Lung (tissue), 12 donors: Measurements from ENCODE around the gene CDC42BPG. TPM values are rescaled to one million over a fixed set of nuclear protein-coding genes. Genes with fewer than 3 reads are reported as not detected.

Experiments used
- ATAC-seq: fragments of 200-7000 bp; cut with Tn5 transposase; one replicate; pipeline ENCODE4 v1.9.1; 2020; ENCODE audit warnings: moderate number of reproducible peaks; ENCODE audit not compliant: insufficient read depth, low FRiP score
- DNase-seq, 3 donors: peaks; one replicate each; pipeline ENCODE4 v3.0.0-alpha.2; 2013 to 2017
- H3K27ac ChIP-seq, 2 donors: one replicate each; pipeline ENCODE4 v1.5.1; 2013; ENCODE audit warnings: mild to moderate bottlenecking in 2 of 2, moderate library complexity in 2 of 2, control low read depth in 1 of 2, inconsistent platforms in 1 of 2, low read depth in 1 of 2, low read length in 1 of 2
- H3K27me3 ChIP-seq, 3 donors: one replicate each; pipeline ENCODE4 v1.5.1; 2013; ENCODE audit warnings: low read length in 2 of 3; ENCODE audit not compliant: control insufficient read depth in 3 of 3, insufficient read depth in 3 of 3
- H3K36me3 ChIP-seq, 4 donors: one replicate each; pipeline ENCODE4 v1.5.1; 2013; ENCODE audit warnings: low read length in 4 of 4, mild to moderate bottlenecking in 1 of 4, moderate library complexity in 1 of 4; ENCODE audit not compliant: control insufficient read depth in 4 of 4, insufficient read depth in 4 of 4
- H3K4me1 ChIP-seq, 5 donors: one replicate each; pipeline ENCODE4 v1.5.1; 2013; ENCODE audit warnings: low read length in 5 of 5, mild to moderate bottlenecking in 2 of 5, moderate library complexity in 1 of 5; ENCODE audit not compliant: control insufficient read depth in 5 of 5, insufficient read depth in 5 of 5
- H3K4me3 ChIP-seq: one replicate; pipeline ENCODE4 v1.5.1; 2013; ENCODE audit warnings: mild to moderate bottlenecking, control low read depth, moderate library complexity
- H3K9ac ChIP-seq, 2 donors: one replicate each; pipeline ENCODE4 v1.5.1; 2013; ENCODE audit warnings: low read length in 2 of 2, control low read depth in 1 of 2; ENCODE audit not compliant: insufficient read depth in 1 of 2
- H3K9me3 ChIP-seq, 4 donors: one replicate each; pipeline ENCODE4 v1.5.1; 2013; ENCODE audit warnings: low read length in 3 of 4, mild to moderate bottlenecking in 1 of 4, moderate library complexity in 1 of 4; ENCODE audit not compliant: control insufficient read depth in 4 of 4, insufficient read depth in 3 of 4
- WGBS, 2 donors: extraction: QIAGEN DNeasy Blood & Tissue Kit; methylation state at CpG; one replicate each; pipeline ENCODE4 v1.1.7; 2013; 5-methylcytosine and 5-hydroxymethylcytosine counted together
- polyA plus RNA-seq, 2 donors: library from polyadenylated mRNA; stranded (reverse); fragments of 200-250 nt; gene quantifications; one replicate each; pipeline ENCODE4 v1.2.1, GENCODE V29; 2013
- total RNA-seq, 2 donors: library from RNA; depleted of rRNA in 1 of 2; stranded (reverse); fragments of >200 nt in 1 of 2; gene quantifications; one replicate each; pipeline ENCODE4 v1.2.1, GENCODE V29; 2014 to 2021
- TF ChIP-seq, protein P1 (sequence below): IDR thresholded peaks from 2 replicates; pipeline ENCODE4 v1.5.1; 2012; ENCODE audit warnings: mild to moderate bottlenecking; ENCODE audit errors: control extremely low read depth, extremely low read depth
- donor health status: control.
- donor health status: control.
- donor health status: Bipolar disorder and iron deficiency.
- donor health status: healthy.
- donor health status: DM: yes; HTN: yes; CAD: no.

Gene CDC42BPG
- total and polyA plus RNA-seq, 4 donors, result 7.1 to 23.5 (median 10.6) TPM

DNA sequence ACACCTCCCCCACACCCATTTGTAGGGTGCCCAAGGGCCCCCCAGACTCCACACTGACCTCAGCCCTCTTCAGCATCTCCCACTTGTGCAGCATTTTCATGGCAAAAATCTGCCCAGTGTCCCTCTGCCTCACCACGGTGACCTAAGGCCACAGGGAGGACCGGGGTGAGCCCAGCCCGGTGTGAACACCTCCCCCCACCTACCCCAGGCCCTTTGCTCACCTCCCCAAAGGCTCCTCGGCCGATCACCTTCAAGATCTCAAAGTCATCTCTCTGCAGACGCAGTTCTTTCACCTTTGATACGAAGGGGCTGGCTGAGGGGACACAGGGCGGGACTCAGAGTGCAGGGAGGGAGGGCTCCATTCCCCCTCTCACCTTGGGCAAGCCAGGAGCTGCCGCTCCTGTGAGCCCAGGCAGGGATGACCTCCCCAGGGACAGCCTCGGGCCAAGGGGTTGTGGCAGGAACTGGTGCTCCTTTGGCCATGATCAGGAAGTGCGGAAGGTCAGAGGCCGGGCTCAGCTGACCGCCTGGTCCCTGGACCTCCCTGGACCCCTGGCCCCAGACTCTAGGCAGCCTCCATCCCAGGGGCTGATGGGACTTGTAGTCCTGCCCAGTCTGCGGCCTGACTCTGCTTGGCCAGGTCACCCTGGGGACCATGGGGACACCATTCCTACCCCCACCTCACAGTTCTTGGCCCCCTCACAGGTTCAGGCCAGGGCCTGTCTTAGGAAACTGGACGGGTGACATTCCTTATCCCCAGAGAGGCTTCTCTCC, 2.7 kb downstream of the CDC42BPG start:
- ATAC-seq (no peak), DNase-seq (no peak)
- TF ChIP-seq, protein P1, sequence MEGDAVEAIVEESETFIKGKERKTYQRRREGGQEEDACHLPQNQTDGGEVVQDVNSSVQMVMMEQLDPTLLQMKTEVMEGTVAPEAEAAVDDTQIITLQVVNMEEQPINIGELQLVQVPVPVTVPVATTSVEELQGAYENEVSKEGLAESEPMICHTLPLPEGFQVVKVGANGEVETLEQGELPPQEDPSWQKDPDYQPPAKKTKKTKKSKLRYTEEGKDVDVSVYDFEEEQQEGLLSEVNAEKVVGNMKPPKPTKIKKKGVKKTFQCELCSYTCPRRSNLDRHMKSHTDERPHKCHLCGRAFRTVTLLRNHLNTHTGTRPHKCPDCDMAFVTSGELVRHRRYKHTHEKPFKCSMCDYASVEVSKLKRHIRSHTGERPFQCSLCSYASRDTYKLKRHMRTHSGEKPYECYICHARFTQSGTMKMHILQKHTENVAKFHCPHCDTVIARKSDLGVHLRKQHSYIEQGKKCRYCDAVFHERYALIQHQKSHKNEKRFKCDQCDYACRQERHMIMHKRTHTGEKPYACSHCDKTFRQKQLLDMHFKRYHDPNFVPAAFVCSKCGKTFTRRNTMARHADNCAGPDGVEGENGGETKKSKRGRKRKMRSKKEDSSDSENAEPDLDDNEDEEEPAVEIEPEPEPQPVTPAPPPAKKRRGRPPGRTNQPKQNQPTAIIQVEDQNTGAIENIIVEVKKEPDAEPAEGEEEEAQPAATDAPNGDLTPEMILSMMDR, result no peak
- H3K9ac ChIP-seq, result no peak overlapping the region
- H3K27me3 ChIP-seq, result no peaks in the 10 kb centered on the region
- no peak overlapping the region for H3K4me3 ChIP-seq
- no peaks in the 10 kb centered on the region for H3K9me3 ChIP-seq
- peak overlapping the region in 1 of 2 donors; percentile 69 for H3K27ac ChIP-seq
- 89 to 93% methylated on average over 15 of the region's 15 CpGs for WGBS, 2 donors
- peaks cover 0 to 12% (median 8%) of the 10 kb centered on the region in 5 donors for H3K4me1 ChIP-seq
- peaks cover 0 to 13% (median 1%) of the 10 kb centered on the region in 4 donors for H3K36me3 ChIP-seq

DNA sequence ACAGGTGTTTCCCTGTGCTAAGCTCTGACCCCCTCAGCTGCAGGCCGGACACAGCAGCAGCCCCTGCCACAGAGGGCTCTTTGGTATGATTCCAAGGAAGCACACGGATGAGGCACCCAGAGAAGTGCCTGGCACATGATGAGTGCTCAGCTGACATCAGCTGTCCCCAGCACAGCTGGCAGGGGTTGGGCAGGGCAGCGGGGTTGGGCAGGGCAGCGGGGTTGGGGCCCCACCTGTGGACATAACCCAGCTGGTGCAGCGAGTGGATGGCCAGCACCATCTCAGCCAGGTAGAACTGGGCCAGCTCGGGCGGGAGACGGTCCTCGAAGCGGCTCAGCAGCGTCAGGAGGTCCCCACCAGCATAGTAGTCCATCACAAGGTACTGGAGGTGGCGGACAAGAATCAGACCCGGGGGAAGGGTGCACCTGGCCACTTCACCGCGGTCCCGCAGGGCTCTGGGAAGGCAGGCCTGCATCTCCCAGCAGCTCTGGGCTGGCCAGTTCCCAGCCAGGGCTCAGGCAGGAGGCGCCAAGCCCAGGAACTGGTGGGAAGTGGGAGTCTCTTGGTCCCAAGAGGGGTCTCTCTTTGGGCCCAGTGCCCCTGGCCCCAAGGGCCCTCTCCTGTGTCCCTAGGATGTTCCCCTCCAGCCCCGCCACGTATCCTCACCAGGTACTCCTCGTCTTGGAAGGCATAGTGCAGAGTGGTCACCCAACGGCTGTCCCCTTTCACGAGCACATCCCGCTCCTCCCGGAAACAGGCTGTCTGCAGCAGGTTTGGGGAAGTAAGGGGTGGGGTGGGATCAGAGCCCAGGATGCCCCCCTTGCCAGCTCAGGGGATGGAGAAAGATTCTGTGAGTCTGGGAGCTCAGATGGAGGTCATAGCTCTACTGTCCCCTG, 4.3 kb downstream of the CDC42BPG start:
- Histone ChIP-seq H3K4me1 (peaks cover 0 to 12% (median 8%) of the 10 kb centered on the region in 5 donors), H3K9me3 (no peaks in the 10 kb centered on the region), H3K4me3 (no peak overlapping the region), H3K9ac (no peak overlapping the region), H3K27me3 (no peaks in the 10 kb centered on the region), H3K36me3 (peaks cover 0 to 16% (median 1%) of the 10 kb centered on the region in 4 donors), H3K27ac (no peak overlapping the region)
- DNase-seq (no peak), ATAC-seq (no peak)
- WGBS, 2 donors, result 92 to 93% methylated on average over 24 of the region's 24 CpGs
- TF ChIP-seq, protein P1, result no peak

DNA sequence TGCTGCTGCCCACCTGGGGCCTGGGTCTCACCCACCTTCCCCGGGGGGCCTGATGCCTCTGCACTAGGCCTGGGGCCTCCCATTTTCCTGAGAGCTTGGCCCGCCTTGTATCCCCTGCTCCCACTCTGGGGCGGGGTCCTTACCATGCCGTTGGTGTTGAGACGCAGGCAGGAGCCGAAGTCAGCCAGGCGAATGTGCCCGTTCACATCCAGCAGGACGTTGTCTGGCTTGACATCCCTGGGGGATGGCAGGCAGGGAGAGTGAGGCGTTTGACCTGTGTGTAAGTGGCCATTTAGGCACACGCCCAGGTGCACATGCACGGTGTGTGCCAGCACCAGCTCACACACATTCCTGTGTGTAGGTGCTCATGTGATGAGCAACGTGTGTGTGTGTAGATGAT, 5.1 kb downstream of the CDC42BPG start:
- DNase-seq, result no peak
- Histone ChIP-seq H3K9ac (no peak overlapping the region), H3K27me3 (no peaks in the 10 kb centered on the region), H3K27ac (no peak overlapping the region), H3K4me3 (no peak overlapping the region), H3K4me1 (peaks cover 0 to 12% (median 3%) of the 10 kb centered on the region in 5 donors), H3K9me3 (no peaks in the 10 kb centered on the region), H3K36me3 (peaks cover 0 to 17% (median 1%) of the 10 kb centered on the region in 4 donors)
- TF ChIP-seq, protein P1, result no peak
- WGBS, 2 donors, result 91 to 92% methylated on average over 13 of the region's 13 CpGs
- no peak for ATAC-seq
